ENCODE measurements around the gene ALPG. TPM values are rescaled to one million over a fixed set of nuclear protein-coding genes. Genes with fewer than 3 reads are reported as not detected.
"Not testable (repeated sequence)": the region's sequence is repeated elsewhere in the genome, so short reads cannot be mapped to it uniquely, and the experiment has no call there.

Gene ALPG
- total RNA-seq, 1 donor from 2014 or later: not detected

DNA sequence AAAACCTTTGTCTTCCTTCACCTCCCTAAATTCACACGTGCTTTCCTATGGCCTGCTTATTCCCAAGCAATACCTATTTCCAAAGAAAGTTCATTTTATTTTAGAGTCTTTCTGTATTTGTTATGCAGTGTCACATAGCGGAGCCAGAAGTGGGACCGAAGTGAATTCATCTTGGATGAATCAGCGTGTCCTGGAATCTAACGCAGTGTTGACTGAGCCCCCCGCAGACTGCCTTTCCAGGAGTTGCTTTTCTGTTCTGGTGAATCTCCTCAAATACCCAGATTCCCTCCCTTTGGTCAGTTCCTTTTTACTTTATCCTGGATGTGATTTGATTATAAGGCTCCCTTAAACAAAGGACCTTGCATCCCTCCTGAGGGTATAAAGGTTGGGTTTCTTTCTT lies 17.3 kb upstream of the ALPG start:
- intact Hi-C loops (cut with micrococcal nuclease): no loop called here
- DNase-seq: no peak
- no peak for ATAC-seq

DNA sequence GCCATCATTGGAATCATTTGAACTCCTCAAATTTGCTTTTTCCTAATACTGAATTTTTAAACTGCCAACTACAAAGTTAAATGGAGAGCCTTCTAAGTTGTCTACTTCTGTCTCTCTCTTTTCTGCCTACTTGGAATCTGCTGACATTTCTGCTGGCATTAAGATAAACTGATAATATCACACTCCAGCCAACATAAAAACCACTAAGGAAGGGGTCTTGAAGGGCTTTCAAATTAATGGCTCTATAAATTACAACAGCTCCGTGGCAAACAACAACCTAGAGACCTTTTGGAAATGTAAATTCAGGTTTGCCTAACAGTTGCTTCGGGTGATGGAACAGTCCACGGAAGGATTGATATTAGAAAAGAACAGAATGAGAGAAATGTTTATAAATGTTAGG lies 16.0 kb upstream of the ALPG start:
- DNase-seq (no peak), ATAC-seq (no peak)
- intact Hi-C loops (cut with micrococcal nuclease): no loop called here

DNA sequence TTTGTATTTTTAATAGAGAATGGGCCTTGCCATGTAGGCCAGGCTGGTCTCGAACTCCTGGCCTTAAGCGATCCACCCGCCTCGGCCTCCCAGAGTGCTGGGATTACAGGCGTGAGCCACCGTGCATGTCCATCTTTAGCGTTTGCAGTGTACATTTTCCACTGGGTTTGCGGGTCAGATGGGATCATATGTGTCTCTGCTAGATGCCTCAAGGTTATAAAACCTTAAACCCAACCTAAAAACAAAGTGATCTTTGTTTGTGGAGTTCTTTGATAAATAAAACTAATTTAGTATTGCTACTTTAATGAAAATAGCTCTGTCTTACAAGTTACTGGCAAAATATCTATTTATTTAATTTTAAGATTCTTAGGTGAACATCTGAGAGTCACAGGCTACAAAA lies 13.1 kb upstream of the ALPG start:
- no peak for ATAC-seq
- intact Hi-C loops (cut with micrococcal nuclease): no loop called here

DNA sequence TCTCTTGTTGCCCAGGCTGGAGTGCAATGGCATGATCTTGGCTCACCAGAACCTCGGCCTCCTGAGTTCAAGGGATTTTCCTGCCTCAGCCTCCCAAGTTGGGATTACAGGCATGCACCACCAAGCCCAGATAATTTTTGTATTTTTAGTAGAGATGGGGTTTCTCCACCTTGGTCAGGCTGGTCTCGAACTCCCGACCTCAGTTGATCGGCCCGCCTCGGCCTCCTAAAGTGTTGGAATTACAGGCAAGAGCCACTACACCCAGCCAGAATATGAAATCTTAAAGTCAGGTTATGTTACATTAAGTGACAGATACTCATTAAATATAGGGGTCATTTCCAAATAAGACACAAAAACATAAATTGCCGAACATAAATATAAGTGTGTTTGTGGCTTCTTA lies 12.2 kb upstream of the ALPG start:
- intact Hi-C loops (cut with micrococcal nuclease); ATAC-seq: not testable (repeated sequence)

More for the DNA sequence above, 13.1 kb upstream of the ALPG start:
- no peak for DNase-seq

DNA sequence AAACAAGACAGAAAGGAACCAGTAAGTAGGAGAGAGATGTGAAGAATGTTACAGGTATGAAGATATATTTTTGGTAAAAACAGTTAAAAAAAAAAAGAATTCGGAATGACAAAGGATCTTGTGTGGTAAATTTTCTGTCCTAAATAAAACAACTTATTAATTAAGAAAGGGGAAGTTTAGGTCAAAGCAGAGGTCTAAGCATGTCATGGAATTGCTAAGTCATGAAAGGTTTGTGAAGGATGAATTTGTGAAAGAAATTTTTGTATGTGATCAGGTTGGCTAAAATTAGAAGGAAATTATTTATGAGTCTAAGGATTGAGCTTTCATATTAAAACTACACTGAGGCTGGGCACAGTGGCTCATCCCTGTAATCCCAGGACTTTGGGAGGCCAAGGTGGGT lies 11.1 kb upstream of the ALPG start:
- no peak for DNase-seq
- intact Hi-C loops (cut with micrococcal nuclease): no loop called here
- no peak for ATAC-seq

More for the DNA sequence above, 12.2 kb upstream of the ALPG start:
- not testable (repeated sequence) for DNase-seq

DNA sequence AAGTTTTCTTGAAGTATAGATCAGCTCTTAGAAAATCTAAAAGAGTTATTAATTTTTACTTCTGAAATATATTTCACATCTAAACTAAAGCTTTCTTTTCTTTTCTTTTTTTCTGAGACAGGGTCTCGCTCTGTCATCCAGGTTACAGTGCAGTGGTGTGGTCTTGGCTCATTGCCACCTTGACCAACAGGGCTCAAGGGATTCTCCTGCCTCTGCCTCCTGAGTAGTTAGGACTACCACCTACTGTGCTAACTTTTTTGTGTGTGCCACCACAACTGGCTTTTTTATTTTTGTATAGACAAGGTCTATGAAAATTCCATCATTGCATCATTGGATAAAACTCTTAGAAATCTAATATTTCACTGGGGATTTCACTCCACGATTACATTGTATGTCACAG lies 10.0 kb upstream of the ALPG start:
- DNase-seq (no peak), ATAC-seq (no peak)
- intact Hi-C loops (cut with micrococcal nuclease): no loop called here

DNA sequence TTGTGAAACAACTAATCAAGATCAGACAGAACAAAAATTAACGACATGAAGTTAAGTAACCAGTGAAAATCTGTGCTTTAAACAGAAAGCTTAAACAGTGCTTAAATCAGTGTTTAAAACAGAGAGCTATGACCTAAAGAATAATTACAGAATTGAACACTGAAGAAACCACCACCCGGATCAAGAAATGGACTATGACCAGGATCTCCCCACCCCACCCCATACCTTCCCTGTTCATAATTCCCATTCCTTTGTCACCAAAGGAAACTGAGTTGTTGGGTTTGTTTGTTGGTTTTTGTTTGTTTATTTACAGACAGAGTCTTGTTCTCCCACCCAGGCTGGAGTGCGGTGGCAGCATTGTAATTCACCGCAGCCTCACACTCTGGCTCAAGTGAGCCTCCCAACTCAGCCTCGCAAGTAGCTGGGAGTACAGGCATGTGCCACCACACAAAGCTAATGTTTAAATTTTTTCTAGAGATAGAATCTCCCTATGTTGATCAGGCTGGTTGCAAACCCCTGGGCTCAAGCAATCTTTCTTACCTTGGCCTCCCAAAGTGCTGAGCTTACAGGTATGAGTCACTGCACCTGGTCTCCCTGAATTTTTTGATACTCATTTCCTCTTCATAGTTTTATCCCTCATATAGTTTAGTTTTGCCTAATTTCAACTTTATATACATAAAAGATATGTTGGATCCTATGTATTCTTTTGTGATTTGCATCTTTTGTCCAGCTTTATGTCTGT lies 8.2 kb upstream of the ALPG start:
- ATAC-seq (no peak), DNase-seq (no peak)
- intact Hi-C loops (cut with micrococcal nuclease): no loop called here

DNA sequence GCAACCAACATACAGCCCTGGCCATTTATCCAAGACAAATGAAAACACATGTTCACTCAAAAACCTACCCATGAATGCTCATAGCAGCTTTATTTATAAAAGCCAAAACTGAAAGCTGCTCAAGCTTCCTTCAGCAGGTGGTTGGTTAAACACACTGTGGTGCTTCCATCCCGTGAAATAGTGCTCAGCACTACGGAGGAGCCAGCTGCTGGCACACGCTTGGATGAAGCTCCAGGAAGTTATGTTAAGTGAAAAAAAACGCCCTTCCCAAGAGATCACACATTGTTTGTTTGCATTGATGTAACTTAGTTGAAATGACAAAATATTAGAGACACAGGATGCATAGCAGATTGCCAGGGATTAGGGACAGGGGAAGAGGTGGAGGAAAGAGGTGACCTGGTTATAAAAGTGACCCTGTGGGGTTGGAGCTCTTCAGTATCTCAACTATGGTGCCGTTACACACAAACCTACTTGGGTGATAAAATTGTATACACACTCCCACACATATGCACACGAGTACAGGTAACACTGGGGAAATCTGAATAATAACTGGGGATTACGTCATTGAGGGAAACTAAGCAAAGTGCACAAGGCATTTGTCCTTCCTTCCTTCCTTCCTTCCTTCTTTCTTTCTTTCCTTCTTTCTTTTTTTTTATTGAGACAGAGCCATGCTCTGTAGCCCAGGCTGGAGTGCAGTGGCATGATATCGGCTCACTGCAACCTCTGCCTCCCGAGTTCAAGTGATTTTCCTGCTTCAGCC lies 6.2 kb upstream of the ALPG start:
- ATAC-seq (no peak), DNase-seq (no peak)
- intact Hi-C loops (cut with micrococcal nuclease): no loop called here

DNA sequence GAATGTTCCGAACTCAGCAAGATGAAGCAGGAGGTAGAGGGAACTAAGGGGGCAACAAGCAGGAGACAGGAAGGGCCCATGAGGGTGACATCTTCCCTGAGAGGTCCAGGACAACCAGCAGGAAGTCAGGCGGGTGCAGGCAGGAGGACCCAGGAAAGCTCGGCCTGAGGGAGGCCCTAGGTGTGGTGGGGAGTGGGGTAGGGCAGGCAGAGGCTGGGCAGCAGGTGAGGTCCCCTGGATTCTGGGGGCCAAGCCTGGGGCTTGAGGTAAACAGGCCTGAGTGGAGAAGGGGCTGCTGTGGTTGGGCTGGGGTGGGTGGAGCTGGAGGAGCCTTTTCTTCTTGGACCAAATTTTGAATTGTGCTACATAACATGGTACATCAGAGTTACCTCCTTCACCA lies 4.1 kb upstream of the ALPG start:
- no peak for ATAC-seq
- no peak for DNase-seq
- intact Hi-C loops (cut with micrococcal nuclease): no loop called here

DNA sequence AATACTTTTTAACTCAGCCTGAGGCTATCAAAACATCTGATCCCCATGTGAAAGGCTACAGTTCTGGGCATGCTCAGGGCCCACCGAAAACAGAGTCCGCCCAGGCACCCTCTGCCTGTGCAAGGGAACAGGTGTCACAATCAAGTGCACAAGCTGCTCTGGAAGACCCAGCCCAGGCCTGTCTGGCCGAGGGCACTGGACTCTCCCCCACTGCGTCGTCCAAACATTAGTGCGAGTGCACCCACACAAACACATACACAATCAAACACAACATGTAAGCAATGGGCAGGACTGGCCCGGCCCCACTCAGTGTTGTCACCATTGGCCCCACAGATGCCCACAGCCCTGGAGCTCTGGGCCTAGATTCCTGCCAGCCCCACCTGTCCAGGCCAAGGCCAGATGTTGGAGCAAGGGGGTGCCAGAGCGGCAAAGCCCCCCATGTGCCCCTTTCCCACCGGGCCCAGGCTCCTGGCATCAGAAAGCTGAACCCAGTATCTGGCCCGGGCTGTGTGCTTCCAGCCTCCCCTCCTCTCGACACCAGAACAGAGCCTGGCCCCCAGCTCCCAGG lies 617 bp upstream of the ALPG start:
- ATAC-seq (no peak), DNase-seq (no peak)
- intact Hi-C loops (cut with micrococcal nuclease): no loop called here

DNA sequence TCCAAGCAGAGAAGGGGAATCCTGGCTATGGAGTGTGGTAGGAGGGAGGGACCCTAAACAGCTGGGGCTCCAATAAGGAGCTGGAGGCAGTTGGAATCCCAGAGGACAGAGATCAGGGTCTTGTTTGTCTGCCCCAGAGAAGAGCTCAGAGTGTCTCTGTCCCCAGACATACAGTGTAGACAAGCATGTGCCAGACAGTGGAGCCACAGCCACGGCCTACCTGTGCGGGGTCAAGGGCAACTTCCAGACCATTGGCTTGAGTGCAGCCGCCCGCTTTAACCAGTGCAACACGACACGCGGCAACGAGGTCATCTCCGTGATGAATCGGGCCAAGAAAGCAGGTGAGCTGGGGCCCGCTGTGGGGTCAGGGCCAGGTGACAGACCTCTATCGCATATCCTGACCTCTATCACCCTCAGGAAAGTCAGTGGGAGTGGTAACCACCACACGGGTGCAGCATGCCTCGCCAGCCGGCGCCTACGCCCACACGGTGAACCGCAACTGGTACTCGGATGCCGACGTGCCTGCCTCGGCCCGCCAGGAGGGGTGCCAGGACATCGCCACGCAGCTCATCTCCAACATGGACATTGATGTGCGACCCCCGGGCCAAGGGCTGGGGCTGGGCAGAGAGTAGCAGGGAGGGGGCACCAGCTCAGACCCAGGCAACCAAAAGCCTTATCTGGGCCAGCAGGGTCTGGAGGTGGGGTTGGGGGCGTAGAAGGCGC lies 945 bp downstream of the ALPG start:
- ATAC-seq; DNase-seq; intact Hi-C loops (cut with micrococcal nuclease): not testable (repeated sequence)

DNA sequence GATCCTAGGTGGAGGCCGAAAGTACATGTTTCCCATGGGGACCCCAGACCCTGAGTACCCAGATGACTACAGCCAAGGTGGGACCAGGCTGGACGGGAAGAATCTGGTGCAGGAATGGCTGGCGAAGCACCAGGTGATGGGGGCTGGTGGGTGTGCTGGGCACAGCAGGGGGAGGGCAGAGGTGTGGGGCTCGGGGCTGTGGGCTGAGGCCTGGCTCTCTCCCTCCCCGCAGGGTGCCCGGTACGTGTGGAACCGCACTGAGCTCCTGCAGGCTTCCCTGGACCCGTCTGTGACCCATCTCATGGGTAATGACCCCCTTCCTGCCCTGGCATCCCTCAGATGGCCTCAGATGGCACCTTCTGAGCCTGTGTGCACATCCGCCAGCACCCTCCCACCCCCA lies 1.6 kb downstream of the ALPG start:
- DNase-seq; ATAC-seq; intact Hi-C loops (cut with micrococcal nuclease): not testable (repeated sequence)

DNA sequence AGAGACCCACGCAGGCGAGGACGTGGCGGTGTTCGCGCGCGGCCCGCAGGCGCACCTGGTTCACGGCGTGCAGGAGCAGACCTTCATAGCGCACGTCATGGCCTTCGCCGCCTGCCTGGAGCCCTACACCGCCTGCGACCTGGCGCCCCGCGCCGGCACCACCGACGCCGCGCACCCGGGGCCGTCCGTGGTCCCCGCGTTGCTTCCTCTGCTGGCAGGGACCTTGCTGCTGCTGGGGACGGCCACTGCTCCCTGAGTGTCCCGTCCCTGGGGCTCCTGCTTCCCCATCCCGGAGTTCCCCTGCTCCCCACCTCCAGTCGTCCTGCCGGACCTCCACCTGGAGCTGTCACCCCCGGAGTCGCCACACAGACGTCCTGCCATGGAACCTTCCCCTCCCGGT lies 3.0 kb downstream of the ALPG start:
- DNase-seq; ATAC-seq; intact Hi-C loops (cut with micrococcal nuclease): not testable (repeated sequence)

DNA sequence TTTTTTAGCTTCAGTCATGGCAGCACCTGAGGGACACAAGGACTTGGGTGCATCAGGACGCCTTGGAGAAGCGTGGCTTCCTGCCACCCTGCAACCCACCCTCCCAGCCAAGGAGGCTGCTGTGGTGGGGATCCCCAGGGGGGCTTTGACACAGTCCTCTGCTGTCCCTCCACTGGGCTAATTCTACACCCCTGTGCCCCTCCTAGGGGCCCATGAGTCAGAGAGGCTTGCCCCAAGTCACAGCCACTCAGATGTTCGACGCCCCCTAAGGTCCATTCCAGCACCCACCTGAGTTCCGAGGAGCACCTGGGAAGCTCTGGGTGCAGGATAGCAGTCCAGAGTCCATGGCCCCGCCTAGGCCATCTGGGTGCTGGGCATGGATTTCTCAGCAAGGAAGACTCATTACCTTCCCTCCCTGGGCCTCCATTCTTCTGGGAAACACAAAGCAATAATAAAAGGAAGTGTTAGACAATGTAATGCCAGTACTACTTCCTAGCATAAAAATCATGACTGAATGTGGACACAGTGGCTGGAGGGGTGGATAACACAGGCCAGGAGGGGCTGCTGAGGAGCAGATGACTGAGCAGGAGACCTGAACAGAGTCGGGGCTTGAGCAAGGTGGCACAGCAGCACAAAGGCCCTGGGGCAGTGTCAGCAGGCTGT lies 3.7 kb downstream of the ALPG start:
- DNase-seq (no peak), ATAC-seq (no peak)
- intact Hi-C loops (cut with micrococcal nuclease): no loop called here

DNA sequence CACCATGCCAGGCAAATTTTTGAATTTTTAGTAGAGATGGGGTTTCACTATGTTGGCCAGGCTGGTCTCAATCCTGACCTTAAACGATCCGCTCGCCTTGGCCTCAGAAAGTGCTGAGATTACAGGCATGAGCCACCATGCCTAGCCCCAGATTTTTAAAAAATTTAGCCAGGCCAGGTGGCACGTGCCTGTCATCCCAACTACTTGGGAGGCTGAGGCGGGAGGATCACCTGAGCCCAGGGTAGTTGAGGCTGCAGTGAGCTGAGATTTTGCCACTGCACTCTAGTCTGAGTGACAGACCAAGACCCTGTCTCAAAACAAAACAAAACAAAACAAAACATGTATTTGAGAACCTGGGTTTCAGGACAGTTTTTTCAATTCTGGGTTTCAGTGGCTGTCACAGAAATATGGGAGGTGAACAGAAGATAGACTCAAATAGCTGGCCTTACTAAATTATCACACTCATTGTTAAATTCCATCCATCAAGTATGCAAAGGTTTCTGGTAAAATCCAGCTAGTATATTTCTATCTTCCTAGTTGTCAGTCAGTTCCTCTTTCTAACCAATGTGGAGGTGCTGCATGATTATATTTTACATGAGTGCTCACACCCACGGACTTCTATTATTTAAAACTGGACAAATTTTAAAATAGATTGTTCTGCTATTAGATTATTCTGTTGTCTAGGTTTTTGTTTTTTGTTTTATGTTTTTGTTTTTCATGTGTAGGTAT lies 5.4 kb downstream of the ALPG start:
- intact Hi-C loops (cut with micrococcal nuclease): no loop called here
- ATAC-seq (no peak), DNase-seq (no peak)

DNA sequence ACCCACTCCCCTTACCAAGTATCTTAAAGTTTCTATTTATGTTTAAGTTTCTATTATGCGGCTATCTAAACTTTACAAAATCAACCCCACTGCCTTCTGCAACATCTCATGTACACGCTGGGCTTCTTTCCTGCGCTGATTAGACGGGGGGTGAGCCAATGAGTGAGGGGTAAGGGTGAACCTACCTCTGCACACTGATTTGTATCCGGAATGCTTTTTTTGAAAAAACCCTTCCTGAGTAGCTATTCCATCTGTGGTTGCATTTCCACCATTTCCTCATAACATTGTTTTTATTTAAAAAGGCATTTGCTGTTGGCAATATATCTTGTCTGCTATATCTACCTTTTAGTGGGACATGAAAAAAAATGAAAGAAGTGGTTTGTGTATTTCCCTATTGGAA lies 6.3 kb downstream of the ALPG start:
- no peak for ATAC-seq

DNA sequence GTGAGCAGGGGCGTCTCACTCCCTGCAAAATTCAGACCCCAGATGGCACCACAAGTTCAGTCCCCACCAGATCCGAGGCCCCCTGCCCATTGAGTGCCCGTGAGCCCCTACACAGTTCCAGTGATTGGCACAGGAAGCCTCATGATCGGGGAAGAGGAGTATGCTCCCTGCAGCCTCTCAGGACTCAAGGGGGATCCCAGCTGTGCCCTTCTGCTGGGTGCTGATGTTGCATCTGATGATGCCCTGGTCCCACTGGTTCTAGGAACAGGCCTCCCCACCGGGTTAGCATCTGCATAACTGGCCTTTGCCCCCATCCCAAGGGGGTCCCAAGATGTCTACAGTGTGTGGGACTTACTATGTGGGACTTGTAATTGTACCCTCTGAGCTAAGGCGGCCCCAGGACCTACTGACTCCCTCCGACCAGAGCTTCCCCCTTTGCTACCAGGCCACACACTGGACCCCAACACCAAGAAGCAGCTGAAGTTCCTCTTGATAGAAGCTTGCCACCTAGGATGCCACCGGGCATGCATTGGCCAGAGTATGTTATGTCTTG lies 8.6 kb downstream of the ALPG start:
- ATAC-seq (no peak), DNase-seq (no peak)
- intact Hi-C loops (cut with micrococcal nuclease): no loop called here

More for the DNA sequence above, 6.3 kb downstream of the ALPG start:
- intact Hi-C loops (cut with micrococcal nuclease): no loop called here
- no peak for DNase-seq

DNA sequence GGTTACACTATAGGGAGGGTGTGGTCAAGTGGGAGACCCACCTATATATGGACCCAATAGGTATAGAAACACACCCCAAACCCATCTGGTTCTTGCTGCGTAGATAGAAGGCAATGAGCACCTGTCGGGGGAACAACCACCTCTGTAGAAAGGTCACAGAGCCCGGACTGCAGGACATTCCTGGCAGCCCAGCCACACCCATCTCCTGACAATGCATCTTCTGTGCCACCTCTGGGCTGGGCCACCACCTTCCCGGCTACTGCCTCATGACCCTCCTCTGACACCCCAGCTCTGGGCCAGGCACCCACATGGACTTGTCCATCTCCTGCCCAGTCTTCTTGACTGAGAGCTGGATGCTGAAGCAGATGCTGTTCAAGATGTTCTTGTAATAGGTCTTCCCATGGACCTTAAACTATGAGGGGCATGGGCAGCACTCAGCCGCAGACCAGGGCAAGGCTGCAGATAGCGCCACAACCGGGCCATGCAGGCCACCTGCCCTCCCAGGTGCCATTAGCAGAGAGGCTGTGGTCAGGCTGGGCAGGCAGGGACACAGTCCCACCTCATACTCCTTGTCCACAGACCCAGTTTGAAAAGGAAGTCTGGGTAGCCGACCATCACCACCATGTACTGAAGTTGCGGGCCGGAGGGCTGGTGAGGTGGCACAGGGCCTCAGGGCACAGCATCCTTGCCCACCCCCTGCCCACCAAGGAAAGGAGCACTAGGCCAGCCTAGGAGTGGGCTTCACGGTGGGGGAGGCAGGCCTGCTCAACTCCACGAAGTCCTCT lies 9.3 kb downstream of the ALPG start:
- ATAC-seq: no peak
- DNase-seq: no peak
- intact Hi-C loops (cut with micrococcal nuclease): no loop called here

All from left ventricle myocardium superior (tissue), 1 donor.